H1 (cell line): ENCODE results near the gene SH3PXD2B. TPM values are rescaled to one million over a fixed set of nuclear protein-coding genes. Genes with fewer than 3 reads are reported as not detected.

ENCODE experiments used
- CTCF ChIA-PET: fragments of 300-600 bp; sonication (Branson Sonifier 250); formaldehyde crosslinking; loops from one replicate; lab custom pipeline; 2021; ENCODE audit not compliant: partially characterized antibody; lab: Charles Lee
- POLR2A ChIA-PET: fragments of 300-600 bp; sonication (Branson Sonifier 250); formaldehyde crosslinking; loops from one replicate; lab custom pipeline; 2021; ENCODE audit warnings: inconsistent platforms; ENCODE audit not compliant: partially characterized antibody; lab: Charles Lee
- DNase-seq, 2 experiments: peaks; one replicate each; pipeline versions ENCODE4 v3.0.0 to v3.0.0-alpha.2; 2010 to 2022; ENCODE audit warnings: low spot score in 2 of 2, low read depth in 1 of 2, mixed read lengths in 1 of 2
- FAIRE-seq: peaks from 2 replicates; lab custom pipeline; 2011; peaks lifted over from hg19 to GRCh38; lab: Jason Lieb, UNC
- H2AFZ ChIP-seq: 2 replicates; pipeline ENCODE4 v1.8.1; 2012; ENCODE audit warnings: low read length, inconsistent platforms
- H2AK5ac ChIP-seq: 2 replicates; pipeline ENCODE4 v1.6.1; 2013; ENCODE audit warnings: low read depth, low read length
- H2BK120ac ChIP-seq: replicated peaks from 2 replicates; pipeline ENCODE3; 2013; ENCODE audit warnings: low read depth, low read length, inconsistent platforms
- H2BK12ac ChIP-seq: 2 replicates; pipeline ENCODE4 v1.6.1; 2013; ENCODE audit warnings: low read depth, low read length
- H2BK15ac ChIP-seq: 2 replicates; pipeline ENCODE4 v1.6.1; 2013; ENCODE audit warnings: low read length
- H2BK20ac ChIP-seq: 2 replicates; pipeline ENCODE4 v1.6.1; 2013; ENCODE audit warnings: low read length
- H2BK5ac ChIP-seq: 2 replicates; pipeline ENCODE4 v1.6.1; 2013; ENCODE audit warnings: low read depth, low read length
- H3K14ac ChIP-seq: 2 replicates; pipeline ENCODE4 v1.6.1; 2013; ENCODE audit warnings: inconsistent platforms; ENCODE audit not compliant: insufficient read length
- H3K18ac ChIP-seq: 2 replicates; pipeline ENCODE4 v1.6.1; 2013; ENCODE audit warnings: low read length; ENCODE audit errors: extremely low read depth
- H3K23ac ChIP-seq: 2 replicates; pipeline ENCODE4 v1.6.1; 2013; ENCODE audit warnings: inconsistent platforms; ENCODE audit not compliant: insufficient read length
- H3K23me2 ChIP-seq: 2 replicates; pipeline ENCODE4 v1.6.1; 2013; ENCODE audit warnings: low read depth, low read length
- H3K27ac ChIP-seq: 2 replicates; pipeline ENCODE4 v1.6.1; 2011; ENCODE audit warnings: low read depth, low read length, inconsistent platforms
- H3K27me3 ChIP-seq, 4 experiments: replicated peaks in 1 of 4; 1 replicate in 1 of 4; 2 replicates in 3 of 4; pipeline versions ENCODE4 v1.6.1 to v1.8.1; 2011 to 2013; ENCODE audit warnings: low read length in 3 of 4, mild to moderate bottlenecking in 3 of 4, inconsistent platforms in 2 of 4, mixed read lengths in 2 of 4, moderate library complexity in 1 of 4; ENCODE audit not compliant: control insufficient read depth in 3 of 4, insufficient read depth in 3 of 4; ENCODE audit errors: extremely low read depth in 1 of 4
- H3K36me3 ChIP-seq, 4 experiments: 2 replicates each; pipeline versions ENCODE4 v1.6.1 to v1.8.1; 2011 to 2013; ENCODE audit warnings: mild to moderate bottlenecking in 4 of 4, low read length in 3 of 4, moderate library complexity in 2 of 4, control low read depth in 1 of 4, inconsistent platforms in 1 of 4; ENCODE audit not compliant: insufficient read depth in 4 of 4, control insufficient read depth in 2 of 4
- H3K4ac ChIP-seq: replicated peaks from 2 replicates; pipeline ENCODE3; 2013; ENCODE audit warnings: low read length, low read depth, mixed read lengths, inconsistent platforms; ENCODE audit not compliant: insufficient read length
- H3K4me1 ChIP-seq, 4 experiments: replicated peaks in 1 of 4; 1 replicate in 1 of 4; 2 replicates in 3 of 4; pipeline versions ENCODE4 v1.6.1 to v1.8.1; 2011 to 2013; ENCODE audit warnings: low read length in 3 of 4, inconsistent platforms in 2 of 4, mixed read lengths in 1 of 4; ENCODE audit not compliant: insufficient read depth in 4 of 4, control insufficient read depth in 3 of 4
- H3K4me2 ChIP-seq, 2 experiments: 2 replicates each; pipeline versions ENCODE4 v1.6.1 to v1.8.1; 2011 to 2013; ENCODE audit warnings: low read depth in 2 of 2, low read length in 2 of 2, control low read depth in 1 of 2, inconsistent platforms in 1 of 2, mild to moderate bottlenecking in 1 of 2; ENCODE audit not compliant: insufficient read depth in 1 of 2
- H3K4me3 ChIP-seq, 4 experiments: fragments of 200-600, 300-600 bp in 1 of 4; sonication (generic), shearing (Covaris generic), sonication (Bioruptor Twin) in 1 of 4; 2 replicates each; pipeline versions ENCODE4 v1.5.1 to v1.8.1; 2011 to 2016; ENCODE audit warnings: low read length in 4 of 4, low read depth in 3 of 4, control low read depth in 2 of 4, inconsistent platforms in 2 of 4, mild to moderate bottlenecking in 2 of 4, mixed read lengths in 1 of 4, moderate library complexity in 1 of 4; ENCODE audit not compliant: insufficient read depth in 2 of 4; ENCODE audit errors: extremely low read depth in 1 of 4
- H3K56ac ChIP-seq: replicated peaks from 2 replicates; pipeline ENCODE3; 2013; ENCODE audit warnings: low read depth, mild to moderate bottlenecking, mixed read lengths, low read length, inconsistent platforms; ENCODE audit not compliant: insufficient read length
- H3K79me1 ChIP-seq: 2 replicates; pipeline ENCODE4 v1.6.1; 2013; ENCODE audit warnings: low read depth, low read length, control low read depth
- H3K79me2 ChIP-seq, 2 experiments: 2 replicates each; pipeline versions ENCODE4 v1.6.1 to v1.8.1; 2012 to 2013; ENCODE audit warnings: low read length in 2 of 2, mild to moderate bottlenecking in 2 of 2, inconsistent platforms in 1 of 2; ENCODE audit not compliant: insufficient read depth in 2 of 2, control insufficient read depth in 1 of 2
- H3K9ac ChIP-seq, 4 experiments: replicated peaks in 1 of 4; 1 replicate in 1 of 4; 2 replicates in 3 of 4; pipeline versions ENCODE4 v1.6.1 to v1.8.1; 2011 to 2013; ENCODE audit warnings: low read depth in 3 of 4, low read length in 3 of 4, control low read depth in 2 of 4, mild to moderate bottlenecking in 2 of 4, moderate library complexity in 2 of 4, inconsistent platforms in 1 of 4; ENCODE audit errors: extremely low read depth in 1 of 4
- H3K9me3 ChIP-seq, 2 experiments: 2 replicates each; pipeline versions ENCODE4 v1.6.1 to v1.8.1; 2012 to 2013; ENCODE audit warnings: mild to moderate bottlenecking in 2 of 2, moderate library complexity in 2 of 2, control low read depth in 1 of 2, inconsistent platforms in 1 of 2, low read depth in 1 of 2, low read length in 1 of 2, mixed read lengths in 1 of 2; ENCODE audit not compliant: insufficient read depth in 2 of 2
- H4K20me1 ChIP-seq, 2 experiments: replicated peaks in 1 of 2; 2 replicates each; pipeline versions ENCODE3 to v1.8.1; 2011 to 2013; ENCODE audit warnings: inconsistent platforms in 2 of 2, low read length in 2 of 2, mild to moderate bottlenecking in 1 of 2; ENCODE audit not compliant: insufficient read depth in 2 of 2, control insufficient read depth in 1 of 2
- H4K5ac ChIP-seq: 2 replicates; pipeline ENCODE4 v1.6.1; 2013; ENCODE audit warnings: low read length, low read depth, mixed read lengths, inconsistent platforms; ENCODE audit not compliant: insufficient read length
- H4K8ac ChIP-seq: 2 replicates; pipeline ENCODE4 v1.8.0; 2013; ENCODE audit warnings: mild to moderate bottlenecking, moderate library complexity, low read length, inconsistent platforms; ENCODE audit not compliant: insufficient read depth; ENCODE audit errors: extremely low read depth
- H4K91ac ChIP-seq: replicated peaks from 2 replicates; pipeline ENCODE3; 2013; ENCODE audit warnings: low read length, mixed read lengths, inconsistent platforms; ENCODE audit not compliant: insufficient read length
- BACH1 ChIP-seq: IDR thresholded peaks from 2 replicates; pipeline ENCODE4 v1.6.1; 2012; ENCODE audit warnings: low read length, improper control_type of control experiment
- CBX5 ChIP-seq: fragments of 300-800, 300-1000 bp; sonication (generic); IDR thresholded peaks from 2 replicates; pipeline ENCODE4 v1.7.1; 2016; ENCODE audit warnings: antibody characterized with exemption, low read length, low read depth
- JUND ChIP-seq: IDR thresholded peaks from 2 replicates; pipeline ENCODE4 v1.6.1; 2011; ENCODE audit warnings: mild to moderate bottlenecking, improper control_type of control experiment, low read length
- MAFK ChIP-seq: IDR thresholded peaks from 2 replicates; pipeline ENCODE4 v1.6.1; 2012; ENCODE audit warnings: low read depth, mild to moderate bottlenecking, improper control_type of control experiment, low read length
- NANOG ChIP-seq: IDR thresholded peaks from 2 replicates; pipeline ENCODE4 v1.6.1; 2011; ENCODE audit warnings: low read length, low read depth, mild to moderate bottlenecking, inconsistent platforms; ENCODE audit not compliant: insufficient read depth, poor library complexity, severe bottlenecking
- SAP30 ChIP-seq: fragments of 300-600 bp; sonication (generic); IDR thresholded peaks from 2 replicates; pipeline ENCODE4 v1.7.1; 2012; ENCODE audit warnings: low read length, moderate library complexity, mild to moderate bottlenecking, inconsistent platforms; ENCODE audit not compliant: insufficient read depth, insufficient replicate concordance
- SP1 ChIP-seq: IDR thresholded peaks from 2 replicates; pipeline ENCODE4 v1.6.1; 2011; ENCODE audit warnings: low read depth, low read length
- WGBS, 2 experiments: shearing (Covaris generic) in 1 of 2; methylation state at CpG; one replicate each; pipeline versions ENCODE4 v1.1.6 to v1.1.7; 2013 to 2015; ENCODE audit warnings: low lambda C conversion rate in 2 of 2, mixed read lengths in 2 of 2, inconsistent platforms in 1 of 2, low coverage in 1 of 2, missing lambda C conversion rate in 1 of 2; ENCODE audit not compliant: insufficient replicate concordance in 2 of 2, insufficient coverage in 1 of 2, insufficient read length in 1 of 2; ENCODE audit errors: extremely low coverage in 1 of 2, missing lambda C conversion rate in 1 of 2; 5-methylcytosine and 5-hydroxymethylcytosine counted together
- polyA plus RNA-seq, 7 experiments: library from polyadenylated mRNA; depleted of rRNA in 3 of 7; stranded (reverse) in 5 of 7; unstranded in 2 of 7; fragments of >200 nt in 5 of 7; fragments of 200-250 nt in 2 of 7; gene quantifications; 1 replicate in 5 of 7; 2 replicates in 1 of 7; 4 replicates in 1 of 7; pipeline versions ENCODE4 v1.2.1 to v1.2.3, GENCODE V29; 2011 to 2013; ENCODE audit warnings: missing spikeins in 2 of 7, mixed read lengths in 2 of 7
- total RNA-seq: library from RNA; stranded (reverse); fragmentation: NEBNext Ultra II Directional; extraction: Animal tissue kit (Norgen Biotek cat#: 25700); gene quantifications from 2 replicates; pipeline ENCODE4 v1.2.1, GENCODE V29; 2021

SH3PXD2B gene
- total and polyA plus RNA-seq, 2 of the 8 experiments (the other 6 are each of a cell fraction or from before 2014, with no cell fraction given) = 32.9 to 72.9 TPM

DNA sequence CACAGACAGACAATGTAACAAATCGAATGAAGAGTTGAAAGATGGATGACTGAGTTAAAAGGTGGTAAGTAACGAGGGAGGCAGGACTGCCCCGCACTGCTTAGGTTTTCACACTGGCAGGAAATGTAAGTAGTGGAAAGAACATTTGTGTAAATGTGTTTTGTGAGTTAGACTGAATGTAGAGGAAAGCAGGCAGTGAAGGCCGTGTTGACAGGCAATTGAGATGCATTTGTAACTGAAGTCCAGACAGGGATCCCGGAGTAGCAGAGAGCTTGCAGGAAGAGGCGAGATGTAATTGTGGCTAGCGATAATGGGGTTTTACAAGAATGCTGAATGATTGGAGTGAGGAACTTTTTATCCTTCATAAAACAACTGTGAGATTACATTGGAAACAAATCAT, 20.0 kb upstream of the SH3PXD2B start:
- Histone ChIP-seq H3K14ac (no peak overlapping the region), H2BK120ac (no peak overlapping the region), H4K91ac (no peak overlapping the region), H2BK12ac (no peak overlapping the region), H2AK5ac (no peak overlapping the region), H4K20me1 (no peaks in the 10 kb centered on the region), H3K23ac (no peak overlapping the region), H3K79me1 (no peaks in the 10 kb centered on the region), H4K5ac (no peak overlapping the region), H3K27ac (no peak overlapping the region), H2AFZ (no peak overlapping the region), H3K4me3 (no peak overlapping the region), H3K27me3 (peaks cover 0 to under 1% (median 0%) of the 10 kb centered on the region in 4 experiments; a peak in 1 of 7 replicates), H3K56ac (no peak overlapping the region), H2BK5ac (no peak overlapping the region), H3K9me3 (no peaks in the 10 kb centered on the region), H4K8ac (no peak overlapping the region), H2BK20ac (no peak overlapping the region), H3K4me2 (no peak overlapping the region), H2BK15ac (no peak overlapping the region), H3K18ac (no peak overlapping the region), H3K4ac (no peak overlapping the region), H3K36me3 (no peaks in the 10 kb centered on the region), H3K79me2 (no peaks in the 10 kb centered on the region), H3K23me2 (no peaks in the 10 kb centered on the region), H3K4me1 (peaks cover 0 to 2% (median under 1%) of the 10 kb centered on the region in 4 experiments; a peak in 2 of 7 replicates), H3K9ac (no peak overlapping the region)
- ChIA-PET POLR2A (no interaction called here), CTCF (interaction anchor here (0.6 to 2.7 kb wide), 11 partner anchors 11 to 1079 kb away, joined by 3 to 13 read pairs (median 5); no protein-coding TSS in a partner anchor)
- DNase-seq = no peak
- WGBS, 2 experiments = 91% methylated on average over 7 of the region's 7 CpGs; no CpG with 5 or more reads in 1 of the 2 experiments
- TF ChIP-seq MAFK (no peak), CBX5 (no peak), BACH1 (no peak), NANOG (no peak), SAP30 (no peak), JUND (no peak), SP1 (no peak)
- FAIRE-seq = no peak
